ENCODE measurements around the gene LCAT.

DNA sequence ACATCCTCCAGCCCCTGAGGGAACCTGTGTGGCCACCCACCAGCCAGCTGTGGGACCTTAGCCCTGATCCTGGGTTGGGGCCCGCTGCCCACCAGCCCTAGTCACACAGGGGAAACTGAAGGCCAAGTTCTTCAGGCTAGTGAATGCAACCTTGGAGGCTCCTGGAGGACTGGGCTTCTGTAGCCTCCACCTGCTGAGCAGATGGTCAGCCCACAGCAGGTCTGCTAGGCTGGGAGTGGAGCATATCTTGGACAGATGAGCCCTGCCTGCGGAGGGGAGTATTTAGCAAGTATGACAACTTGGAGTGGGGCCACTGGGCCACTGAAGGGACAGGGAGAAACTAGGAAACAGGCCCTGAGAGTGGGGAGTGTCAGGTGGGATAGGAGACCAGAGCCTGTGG lies 32.3 kb upstream of the LCAT start:
- TF ChIP-seq, protein P1, sequence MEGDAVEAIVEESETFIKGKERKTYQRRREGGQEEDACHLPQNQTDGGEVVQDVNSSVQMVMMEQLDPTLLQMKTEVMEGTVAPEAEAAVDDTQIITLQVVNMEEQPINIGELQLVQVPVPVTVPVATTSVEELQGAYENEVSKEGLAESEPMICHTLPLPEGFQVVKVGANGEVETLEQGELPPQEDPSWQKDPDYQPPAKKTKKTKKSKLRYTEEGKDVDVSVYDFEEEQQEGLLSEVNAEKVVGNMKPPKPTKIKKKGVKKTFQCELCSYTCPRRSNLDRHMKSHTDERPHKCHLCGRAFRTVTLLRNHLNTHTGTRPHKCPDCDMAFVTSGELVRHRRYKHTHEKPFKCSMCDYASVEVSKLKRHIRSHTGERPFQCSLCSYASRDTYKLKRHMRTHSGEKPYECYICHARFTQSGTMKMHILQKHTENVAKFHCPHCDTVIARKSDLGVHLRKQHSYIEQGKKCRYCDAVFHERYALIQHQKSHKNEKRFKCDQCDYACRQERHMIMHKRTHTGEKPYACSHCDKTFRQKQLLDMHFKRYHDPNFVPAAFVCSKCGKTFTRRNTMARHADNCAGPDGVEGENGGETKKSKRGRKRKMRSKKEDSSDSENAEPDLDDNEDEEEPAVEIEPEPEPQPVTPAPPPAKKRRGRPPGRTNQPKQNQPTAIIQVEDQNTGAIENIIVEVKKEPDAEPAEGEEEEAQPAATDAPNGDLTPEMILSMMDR (IDR thresholded peaks at IDR 0.05; ENCODE audit: insufficient read depth, low read length): no peak
- TF ChIP-seq POLR2AphosphoS5 (IDR thresholded peaks at IDR 0.05; ENCODE audit: low read depth) (no peak), GABPA (IDR thresholded peaks at IDR 0.05; ENCODE audit: low read depth) (no peak), REST (IDR thresholded peaks at IDR 0.05; ENCODE audit: insufficient replicate concordance, low read depth) (no peak)
